BLaER1 (cell line): ENCODE data around the gene P4HB.

Experiments used
- H3K27ac ChIP-seq: shearing (Covaris generic); formaldehyde crosslinking; 2 replicates; pipeline ENCODE4 v1.8.1; 2022
- H3K27me3 ChIP-seq: shearing (Covaris generic); formaldehyde crosslinking; 2 replicates; pipeline ENCODE4 v1.8.1; 2022
- H3K36me3 ChIP-seq: shearing (Covaris generic); formaldehyde crosslinking; 2 replicates; pipeline ENCODE4 v1.8.1; 2022
- H3K4me1 ChIP-seq: shearing (Covaris generic); formaldehyde crosslinking; 2 replicates; pipeline ENCODE4 v1.8.1; 2022
- H3K4me2 ChIP-seq: shearing (Covaris generic); formaldehyde crosslinking; 2 replicates; pipeline ENCODE4 v1.8.1; 2022
- H3K4me3 ChIP-seq: shearing (Covaris generic); formaldehyde crosslinking; 2 replicates; pipeline ENCODE4 v1.8.1; 2022
- H3K9ac ChIP-seq: shearing (Covaris generic); formaldehyde crosslinking; 2 replicates; pipeline ENCODE4 v1.8.1; 2022
- H3K9me3 ChIP-seq: shearing (Covaris generic); formaldehyde crosslinking; 2 replicates; pipeline ENCODE4 v1.8.1; 2022
- H4K20me1 ChIP-seq: shearing (Covaris generic); formaldehyde crosslinking; 2 replicates; pipeline ENCODE4 v1.8.1; 2022
- Cebpa-rat ChIP-seq: shearing (Covaris generic); IDR thresholded peaks from 2 replicates; pipeline ENCODE4 v1.8.1; 2022

The P4HB gene

GRCh38 chr17:81806461-81807209, 53.7 kb downstream of the P4HB start:
- Histone ChIP-seq H3K4me2 (peak overlapping the region; percentile 92), H3K36me3 (no peaks in the 10 kb centered on the region), H3K4me1 (peaks cover 56% of the 10 kb centered on the region), H3K27ac (no peak overlapping the region), H3K4me3 (no peak overlapping the region), H3K9ac (no peak overlapping the region), H4K20me1 (no peaks in the 10 kb centered on the region), H3K27me3 (peaks cover 70% of the 10 kb centered on the region), H3K9me3 (no peaks in the 10 kb centered on the region)
- TF ChIP-seq Cebpa-rat, result no peak

GRCh38 chr17:81805707-81806460, 54.5 kb downstream of the P4HB start:
- no peak overlapping the region for H3K4me2 ChIP-seq
- peaks cover 77% of the 10 kb centered on the region for H3K27me3 ChIP-seq
- peaks cover 7% of the 10 kb centered on the region; the same call in 1 of the 2 replicates for H3K9me3 ChIP-seq
- no peak overlapping the region for H3K4me3 ChIP-seq
- no peaks in the 10 kb centered on the region for H4K20me1 ChIP-seq
- H3K4me1 ChIP-seq, result peaks cover 48% of the 10 kb centered on the region
- no peak overlapping the region for H3K9ac ChIP-seq
- no peaks in the 10 kb centered on the region for H3K36me3 ChIP-seq
- TF ChIP-seq Cebpa-rat, result no peak
- no peak overlapping the region for H3K27ac ChIP-seq

- H3K4me3 ChIP-seq, result no peak overlapping the region
- H3K27ac ChIP-seq, result no peak overlapping the region
Measured at GRCh38 chr17:81804559-81805399, 55.6 kb downstream of the P4HB start.

GRCh38 chr17:81803728-81804558, 56.4 kb downstream of the P4HB start, which contains the start of gene GCGR:
Gene GCGR (plus strand): TSS chr17:81804150. CDS start chr17:81809019, 4,869 bp downstream.
- Histone ChIP-seq H3K9me3 (peaks cover 21% of the 10 kb centered on the region; the same call in 1 of the 2 replicates), H3K4me1 (peaks cover 32% of the 10 kb centered on the region), H3K4me3 (no peak within 1 kb of the TSS), H3K27me3 (peaks cover 89% of the 10 kb centered on the region), H4K20me1 (no peaks in the 10 kb centered on the region), H3K4me2 (no peak within 1 kb of the TSS; the same call in 1 of the 2 replicates), H3K27ac (no peak within 1 kb of the TSS), H3K9ac (no peak within 1 kb of the TSS), H3K36me3 (no peaks in the 10 kb centered on the region)
- no peak for TF ChIP-seq Cebpa-rat

More at GRCh38 chr17:81804559-81805399, 55.6 kb downstream of the P4HB start:
- peaks cover 14% of the 10 kb centered on the region; the same call in 1 of the 2 replicates for H3K9me3 ChIP-seq
- H3K4me2 ChIP-seq, result no peak overlapping the region
- H4K20me1 ChIP-seq, result no peaks in the 10 kb centered on the region
- no peaks in the 10 kb centered on the region for H3K36me3 ChIP-seq
- H3K9ac ChIP-seq, result no peak overlapping the region
- peaks cover 41% of the 10 kb centered on the region for H3K4me1 ChIP-seq
- no peak for TF ChIP-seq Cebpa-rat
- peaks cover 88% of the 10 kb centered on the region for H3K27me3 ChIP-seq

GRCh38 chr17:81802856-81803643, 57.3 kb downstream of the P4HB start:
- Histone ChIP-seq H3K27me3 (peaks cover 85% of the 10 kb centered on the region), H4K20me1 (no peaks in the 10 kb centered on the region), H3K9ac (no peak overlapping the region), H3K4me1 (peaks cover 23% of the 10 kb centered on the region), H3K27ac (no peak overlapping the region), H3K36me3 (no peaks in the 10 kb centered on the region), H3K4me2 (no peak overlapping the region; the same call in 1 of the 2 replicates), H3K9me3 (peaks cover 21% of the 10 kb centered on the region; the same call in 1 of the 2 replicates), H3K4me3 (no peak overlapping the region)
- no peak for TF ChIP-seq Cebpa-rat

- Histone ChIP-seq H3K27ac (no peak overlapping the region), H3K4me1 (peaks cover 15% of the 10 kb centered on the region), H3K4me3 (no peak overlapping the region), H3K9me3 (peaks cover 21% of the 10 kb centered on the region; the same call in 1 of the 2 replicates), H3K27me3 (peaks cover 77% of the 10 kb centered on the region), H3K36me3 (no peaks in the 10 kb centered on the region), H3K9ac (no peak overlapping the region), H3K4me2 (no peak overlapping the region), H4K20me1 (no peaks in the 10 kb centered on the region)
- no peak for TF ChIP-seq Cebpa-rat
Measured at GRCh38 chr17:81802048-81802758, 58.1 kb downstream of the P4HB start.

GRCh38 chr17:81801327-81801726, 59.0 kb downstream of the P4HB start:
- peaks cover 9% of the 10 kb centered on the region for H3K4me1 ChIP-seq
- no peaks in the 10 kb centered on the region for H4K20me1 ChIP-seq
- H3K27me3 ChIP-seq, result peaks cover 69% of the 10 kb centered on the region
- H3K4me2 ChIP-seq, result no peak overlapping the region
- H3K4me3 ChIP-seq, result no peak overlapping the region
- no peak overlapping the region for H3K9ac ChIP-seq
- TF ChIP-seq Cebpa-rat, result no peak
- no peaks in the 10 kb centered on the region for H3K36me3 ChIP-seq
- H3K27ac ChIP-seq, result no peak overlapping the region
- H3K9me3 ChIP-seq, result peaks cover 21% of the 10 kb centered on the region; the same call in 1 of the 2 replicates

- H3K9ac ChIP-seq, result no peak overlapping the region
Measured at GRCh38 chr17:81794509-81794908, 65.8 kb downstream of the P4HB start.

More at GRCh38 chr17:81794509-81794908, 65.8 kb downstream of the P4HB start:
- Histone ChIP-seq H4K20me1 (no peaks in the 10 kb centered on the region), H3K27me3 (peaks cover under 1% of the 10 kb centered on the region; the same call in 1 of the 2 replicates), H3K27ac (no peak overlapping the region), H3K4me3 (no peak overlapping the region), H3K9me3 (peaks cover 4% of the 10 kb centered on the region; the same call in 1 of the 2 replicates), H3K36me3 (no peaks in the 10 kb centered on the region), H3K4me2 (no peak overlapping the region), H3K4me1 (no peaks in the 10 kb centered on the region)
- TF ChIP-seq Cebpa-rat, result no peak
